Natural killer cell (primary cell): Measurements from ENCODE around the gene SLC5A2. TPM values are rescaled to one million over a fixed set of nuclear protein-coding genes. Genes with fewer than 3 reads are reported as not detected.
"Not testable (repeated sequence)": the region's sequence is repeated elsewhere in the genome, so short reads cannot be mapped to it uniquely, and the experiment has no call there.

ENCODE experiments used
- ATAC-seq, 3 donors: fragments of 150-1000 bp in 2 of 3; fragments of 200-7000 bp in 1 of 3; cut with Tn5 transposase; 1 replicate in 1 of 3; 2 replicates in 2 of 3; pipeline ENCODE4 v1.10.0; 2021; ENCODE audit warnings: mild to moderate bottlenecking in 2 of 3, moderate library complexity in 2 of 3
- DNase-seq, 2 donors: peaks; one replicate each; pipeline versions ENCODE4 v3.0.0 to v3.0.0-alpha.2; 2013 to 2021; ENCODE audit warnings: mixed read lengths in 1 of 2
- H3K27ac ChIP-seq: one replicate; pipeline ENCODE4 v1.5.1; 2013; ENCODE audit warnings: mild to moderate bottlenecking, low read length
- H3K27me3 ChIP-seq: one replicate; pipeline ENCODE4 v1.6.1; 2013; ENCODE audit warnings: low read length; ENCODE audit not compliant: control insufficient read depth, insufficient read depth
- H3K36me3 ChIP-seq: one replicate; pipeline ENCODE4 v1.6.1; 2013; ENCODE audit warnings: low read length; ENCODE audit not compliant: control insufficient read depth, insufficient read depth
- H3K4me1 ChIP-seq: one replicate; pipeline ENCODE4 v1.6.1; 2013; ENCODE audit warnings: low read length; ENCODE audit not compliant: control insufficient read depth, insufficient read depth
- H3K4me3 ChIP-seq: one replicate; pipeline ENCODE4 v1.5.1; 2013; ENCODE audit warnings: low read length
- H3K9me3 ChIP-seq: one replicate; pipeline ENCODE4 v1.6.1; 2013; ENCODE audit warnings: low read length; ENCODE audit not compliant: control insufficient read depth, insufficient read depth
- H3K27ac Mint-ChIP-seq, 2 donors: one replicate each; pipeline ENCODE4 v1.8.0; 2022; ENCODE audit warnings: mild to moderate bottlenecking in 2 of 2, mixed read lengths in 2 of 2, moderate library complexity in 1 of 2
- H3K27me3 Mint-ChIP-seq, 2 donors: one replicate each; pipeline ENCODE4 v1.8.0; 2022; ENCODE audit warnings: low read depth in 2 of 2, mixed read lengths in 2 of 2
- H3K36me3 Mint-ChIP-seq: one replicate; pipeline ENCODE4 v1.8.0; 2022; ENCODE audit warnings: mixed read lengths
- H3K4me1 Mint-ChIP-seq, 2 donors: one replicate each; pipeline ENCODE4 v1.8.0; 2022; ENCODE audit warnings: mixed read lengths in 2 of 2
- H3K4me3 Mint-ChIP-seq: one replicate; pipeline ENCODE4 v1.8.0; 2022; ENCODE audit warnings: mild to moderate bottlenecking, moderate library complexity, mixed read lengths
- H3K9me3 Mint-ChIP-seq, 2 donors: one replicate each; pipeline ENCODE4 v1.8.0; 2022; ENCODE audit warnings: mixed read lengths in 2 of 2
- WGBS: methylation state at CpG from one replicate; pipeline ENCODE4 v1.1.7; 2013; ENCODE audit warnings: missing lambda C conversion rate; ENCODE audit not compliant: insufficient coverage; 5-methylcytosine and 5-hydroxymethylcytosine counted together
- intact Hi-C: fragments of 100-400 bp; cut with micrococcal nuclease; formaldehyde crosslinking; loops from one replicate; pipeline ENCODE4 v1.14.2; 2022
- total RNA-seq, 4 donors: library from RNA; stranded (reverse); fragments of 120-200 nt in 1 of 4; gene quantifications; one replicate each; pipeline versions ENCODE4 v1.2.3 to v1.2.4, GENCODE V29; 2013 to 2022
- TF ChIP-seq, protein P1 (sequence below): fragments of 200-600 bp; IDR thresholded peaks from one replicate; pipeline ENCODE4 v1.8.0; 2022; ENCODE audit warnings: antibody characterized with exemption

SLC5A2 gene
- total RNA-seq, 3 donors from 2014 or later (not counting 1 experiment from before 2014, with no cell fraction given), result 0.20 to 0.96 TPM; not detected in 1

DNA sequence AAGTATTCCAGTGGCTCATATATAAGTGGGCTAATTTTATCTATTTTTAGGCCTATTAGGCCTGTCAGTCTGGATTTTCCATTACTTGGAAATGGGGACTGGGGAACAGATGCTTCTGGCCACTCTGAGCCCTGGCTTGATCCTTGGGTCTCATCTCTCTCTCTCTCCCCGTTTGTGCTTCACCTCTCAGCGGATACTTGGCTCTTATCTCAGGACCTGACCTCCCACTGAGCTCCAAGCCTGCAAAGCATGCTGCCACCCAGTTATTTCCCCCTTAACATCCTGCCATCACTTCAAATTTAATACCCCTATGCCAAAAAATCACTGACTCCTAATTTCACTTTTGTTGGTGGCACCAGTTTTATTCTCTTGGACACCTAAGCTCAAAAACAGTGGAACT is 44.5 kb upstream of the SLC5A2 start:
- TF ChIP-seq, protein P1, sequence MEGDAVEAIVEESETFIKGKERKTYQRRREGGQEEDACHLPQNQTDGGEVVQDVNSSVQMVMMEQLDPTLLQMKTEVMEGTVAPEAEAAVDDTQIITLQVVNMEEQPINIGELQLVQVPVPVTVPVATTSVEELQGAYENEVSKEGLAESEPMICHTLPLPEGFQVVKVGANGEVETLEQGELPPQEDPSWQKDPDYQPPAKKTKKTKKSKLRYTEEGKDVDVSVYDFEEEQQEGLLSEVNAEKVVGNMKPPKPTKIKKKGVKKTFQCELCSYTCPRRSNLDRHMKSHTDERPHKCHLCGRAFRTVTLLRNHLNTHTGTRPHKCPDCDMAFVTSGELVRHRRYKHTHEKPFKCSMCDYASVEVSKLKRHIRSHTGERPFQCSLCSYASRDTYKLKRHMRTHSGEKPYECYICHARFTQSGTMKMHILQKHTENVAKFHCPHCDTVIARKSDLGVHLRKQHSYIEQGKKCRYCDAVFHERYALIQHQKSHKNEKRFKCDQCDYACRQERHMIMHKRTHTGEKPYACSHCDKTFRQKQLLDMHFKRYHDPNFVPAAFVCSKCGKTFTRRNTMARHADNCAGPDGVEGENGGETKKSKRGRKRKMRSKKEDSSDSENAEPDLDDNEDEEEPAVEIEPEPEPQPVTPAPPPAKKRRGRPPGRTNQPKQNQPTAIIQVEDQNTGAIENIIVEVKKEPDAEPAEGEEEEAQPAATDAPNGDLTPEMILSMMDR, result no peak

DNA sequence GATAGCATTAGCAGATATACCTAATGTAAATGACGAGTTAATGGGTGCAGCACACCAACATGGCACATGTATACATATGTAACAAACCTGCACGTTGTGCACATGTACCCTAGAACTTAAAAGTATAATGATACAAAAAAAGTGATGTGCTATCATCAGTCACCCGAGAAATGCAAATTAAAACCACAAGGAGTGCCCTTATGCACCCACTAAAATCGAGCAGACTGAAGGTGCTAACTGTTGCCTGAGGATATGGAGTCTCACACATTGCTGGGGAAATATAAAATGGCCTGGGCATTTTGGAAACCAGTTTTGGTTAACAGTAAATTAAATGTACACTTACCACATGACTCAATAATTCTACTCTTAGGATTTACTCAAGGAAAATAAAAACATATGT is 43.9 kb upstream of the SLC5A2 start:
- WGBS, result 16% methylated on average over 2 of the region's 4 CpGs

More for the DNA sequence above, 44.5 kb upstream of the SLC5A2 start:
- Histone ChIP-seq H3K4me1 (peaks cover 10% of the 10 kb centered on the region), H3K27me3 (no peaks in the 10 kb centered on the region), H3K4me3 (no peak overlapping the region), H3K27ac (no peak overlapping the region), H3K9me3 (no peaks in the 10 kb centered on the region), H3K36me3 (no peaks in the 10 kb centered on the region)
- Mint-ChIP-seq H3K27ac (no peak overlapping the region), H3K4me3 (no peak overlapping the region), H3K4me1 (peaks cover 14 to 36% of the 10 kb centered on the region in 2 donors), H3K27me3 (no peaks in the 10 kb centered on the region), H3K9me3 (no peaks in the 10 kb centered on the region), H3K36me3 (no peaks in the 10 kb centered on the region)
- ATAC-seq (no peak), DNase-seq (no peak)
- WGBS, result 95% methylated on average over 2 of the region's 2 CpGs
- intact Hi-C loops, result loop anchor here (10.0 kb wide), 1 partner anchor 104 kb away; no protein-coding TSS in a partner anchor

DNA sequence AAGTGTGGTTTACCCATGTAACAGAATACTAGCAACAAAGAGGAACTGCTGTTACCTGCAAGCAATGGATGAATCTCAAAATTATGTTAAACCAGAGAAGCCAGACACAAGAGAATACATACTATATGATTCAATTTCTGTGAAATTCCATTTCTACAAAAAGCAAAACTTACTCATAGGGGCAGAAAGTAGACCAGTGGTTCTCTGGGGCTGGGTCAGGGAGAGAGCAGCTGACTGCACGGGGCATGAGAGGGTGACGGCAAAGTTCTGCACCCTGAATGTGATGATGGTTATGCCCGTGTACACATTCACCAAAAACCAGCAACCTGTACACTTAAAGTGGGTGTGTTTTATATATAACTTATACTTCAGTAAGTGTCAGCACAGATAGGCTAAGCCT is 43.4 kb upstream of the SLC5A2 start:
- Mint-ChIP-seq H3K9me3 (no peaks in the 10 kb centered on the region), H3K27me3 (no peaks in the 10 kb centered on the region), H3K4me3 (no peak overlapping the region), H3K27ac (peak overlapping the region in 1 of 2 donors; percentile 35), H3K36me3 (no peaks in the 10 kb centered on the region), H3K4me1 (peaks cover 14 to 36% of the 10 kb centered on the region in 2 donors)
- Histone ChIP-seq H3K4me1 (peaks cover 10% of the 10 kb centered on the region), H3K4me3 (no peak overlapping the region), H3K36me3 (no peaks in the 10 kb centered on the region), H3K27ac (no peak overlapping the region), H3K9me3 (no peaks in the 10 kb centered on the region), H3K27me3 (no peaks in the 10 kb centered on the region)
- no peak for DNase-seq
- TF ChIP-seq, protein P1, result no peak
- intact Hi-C loops, result loop anchor here (10.0 kb wide), 1 partner anchor 105 kb away; no protein-coding TSS in a partner anchor
- ATAC-seq, result no peak
- 50% methylated on average over 2 of the region's 3 CpGs for whole genome bisulfite sequencing

More for the DNA sequence above, 43.9 kb upstream of the SLC5A2 start:
- not testable (repeated sequence) for H3K9me3 ChIP-seq, H3K4me3 Mint-ChIP-seq, DNase-seq, H3K27me3 ChIP-seq, H3K27me3 Mint-ChIP-seq, H3K36me3 Mint-ChIP-seq, H3K36me3 ChIP-seq, H3K9me3 Mint-ChIP-seq, H3K4me3 ChIP-seq, H3K27ac ChIP-seq, H3K4me1 ChIP-seq
- peak overlapping the region in 1 of 2 donors; percentile 35 for H3K27ac Mint-ChIP-seq
- intact Hi-C loops, result loop anchor here (10.0 kb wide), 1 partner anchor 104 kb away; no protein-coding TSS in a partner anchor
- peaks cover 14 to 36% of the 10 kb centered on the region in 2 donors for H3K4me1 Mint-ChIP-seq
- peak in 1 of 3 donors; percentile 61 for ATAC-seq

DNA sequence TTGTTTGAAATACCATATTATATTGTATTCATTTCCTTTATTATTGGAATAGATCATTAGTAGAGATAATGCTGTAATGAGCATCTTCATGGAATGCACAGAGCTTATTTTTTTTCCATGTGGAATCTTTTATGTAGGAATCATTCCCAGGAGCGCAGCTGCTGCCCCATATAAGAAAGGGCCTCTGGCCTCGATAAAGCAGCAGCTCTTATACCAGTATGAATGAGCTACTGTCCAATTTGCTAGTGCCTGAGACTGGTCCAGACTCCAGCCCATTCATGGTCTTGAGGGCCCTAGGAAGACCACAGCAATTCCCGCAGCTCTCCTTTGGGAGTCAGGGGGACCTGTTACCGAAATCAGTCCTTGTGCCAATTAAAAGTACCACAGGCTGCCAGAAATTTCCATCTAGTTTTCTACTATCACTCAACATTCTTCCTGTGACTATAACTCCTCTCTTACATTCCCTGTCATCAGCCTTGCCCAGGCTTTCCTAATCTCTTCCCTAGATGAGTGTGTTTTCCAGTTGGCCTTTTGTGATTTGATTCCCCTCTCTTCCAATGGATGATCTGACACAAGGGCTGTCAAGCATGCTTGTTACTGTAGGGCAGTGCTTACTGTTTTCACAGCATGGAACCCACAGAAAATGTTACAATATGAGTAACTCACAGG is 42.3 kb upstream of the SLC5A2 start:
- no peak for ATAC-seq
- intact Hi-C loops, result loop anchor here (5.0 kb wide), 4 partner anchors 53 to 298 kb away; partner anchors contain the start of gene PYCARD
- H3K27me3 Mint-ChIP-seq, result no peaks in the 10 kb centered on the region
- Histone ChIP-seq H3K36me3 (no peaks in the 10 kb centered on the region), H3K27me3 (no peaks in the 10 kb centered on the region), H3K27ac (no peak overlapping the region), H3K4me3 (no peak overlapping the region), H3K9me3 (no peaks in the 10 kb centered on the region), H3K4me1 (peaks cover 10% of the 10 kb centered on the region)
- H3K36me3 Mint-ChIP-seq, result no peaks in the 10 kb centered on the region
- TF ChIP-seq, protein P1, result no peak
- no peaks in the 10 kb centered on the region for H3K9me3 Mint-ChIP-seq
- no peak for DNase-seq
- H3K4me3 Mint-ChIP-seq, result no peak overlapping the region
- WGBS, result 89% methylated on average over 4 of the region's 4 CpGs
- peaks cover 14 to 36% of the 10 kb centered on the region in 2 donors for H3K4me1 Mint-ChIP-seq
- no peak overlapping the region for H3K27ac Mint-ChIP-seq
